GM12878 (cell line): ENCODE results near the gene YPEL2. TPM values are rescaled to one million over a fixed set of nuclear protein-coding genes. Genes with fewer than 3 reads are reported as not detected.

ENCODE experiments used
- ATAC-seq: fragments of 200-7000 bp; cut with Tn5 transposase; 3 replicates; pipeline ENCODE4 v1.9.1; 2020; ENCODE audit warnings: mild to moderate bottlenecking, moderate library complexity
- BruUV-seq: library from RNA; stranded (reverse); fragments of 400-500 nt; replicated peaks from 2 replicates; lab custom pipeline; 2021; lab: Mats Ljungman, UMichigan
- CTCF ChIA-PET: fragments of 300-600 bp; sonication (Branson Sonifier 250); formaldehyde crosslinking; extraction: SDS; loops from one replicate; lab custom pipeline; 2021; ENCODE audit warnings: inconsistent platforms; lab: Yijun Ruan, JAX
- POLR2A ChIA-PET: fragments of 350-600 bp; formaldehyde crosslinking; extraction: SDS; loops from one replicate; lab custom pipeline; 2021; ENCODE audit warnings: inconsistent platforms; lab: Charles Lee
- RAD21 ChIA-PET: fragments of 300-600 bp; sonication (Branson Sonifier 250); formaldehyde crosslinking; loops from one replicate; lab custom pipeline; 2023; ENCODE audit warnings: antibody characterized with exemption; ENCODE audit not compliant: unreplicated experiment; lab: Charles Lee
- SMC1A ChIA-PET: fragments of 300-600 bp; sonication (Branson Sonifier 250); formaldehyde crosslinking; loops from one replicate; lab custom pipeline; 2023; ENCODE audit not compliant: unreplicated experiment, uncharacterized antibody; lab: Charles Lee
- DNase-seq: peaks from one replicate; pipeline ENCODE4 v3.0.0-alpha.2; 2011; ENCODE audit warnings: low read depth, low spot score
- FAIRE-seq: peaks from 3 replicates; lab custom pipeline; 2011; peaks lifted over from hg19 to GRCh38; lab: Jason Lieb, UNC
- H2AFZ ChIP-seq: 2 replicates; pipeline ENCODE4 v1.6.0; 2011; ENCODE audit warnings: low read depth, low read length, control low read depth; ENCODE audit not compliant: control insufficient read depth
- H3K27ac ChIP-seq: 2 replicates; pipeline ENCODE4 v1.5.1; 2011; ENCODE audit warnings: control low read depth; ENCODE audit not compliant: control insufficient read depth, insufficient read depth
- H3K27me3 ChIP-seq, 2 experiments: replicated peaks in 1 of 2; 2 replicates each; pipeline versions ENCODE4 v1.6.0 to v1.6.1; 2011; ENCODE audit warnings: low read length in 1 of 2; ENCODE audit not compliant: control insufficient read depth in 2 of 2, insufficient read depth in 2 of 2
- H3K36me3 ChIP-seq, 2 experiments: 2 replicates each; pipeline ENCODE4 v1.5.1; 2011; ENCODE audit warnings: low read length in 1 of 2; ENCODE audit not compliant: control insufficient read depth in 2 of 2, insufficient read depth in 2 of 2
- H3K4me1 ChIP-seq: 2 replicates; pipeline ENCODE4 v1.6.1; 2011; ENCODE audit warnings: mild to moderate bottlenecking, low read length, moderate library complexity, mixed read lengths; ENCODE audit not compliant: control insufficient read depth, insufficient read depth
- H3K4me2 ChIP-seq: 2 replicates; pipeline ENCODE4 v1.6.0; 2011; ENCODE audit warnings: control low read depth; ENCODE audit not compliant: control insufficient read depth, insufficient read depth
- H3K4me3 ChIP-seq: fragments of 200-600 bp; sonication (generic); 2 replicates; pipeline ENCODE4 v1.5.1; 2016
- H3K79me2 ChIP-seq: 2 replicates; pipeline ENCODE4 v1.6.0; 2011; ENCODE audit warnings: low read length; ENCODE audit not compliant: control insufficient read depth, insufficient read depth
- H3K9ac ChIP-seq: 2 replicates; pipeline ENCODE4 v1.8.0; 2011; ENCODE audit warnings: low read length, control low read depth, mixed read lengths; ENCODE audit not compliant: control insufficient read depth, insufficient read depth
- H3K9me3 ChIP-seq: replicated peaks from 3 replicates; pipeline ENCODE4 v1.5.1; 2011; ENCODE audit warnings: mild to moderate bottlenecking, low read length; ENCODE audit not compliant: control insufficient read depth, insufficient read depth
- H4K20me1 ChIP-seq: 2 replicates; pipeline ENCODE4 v1.6.0; 2011; ENCODE audit not compliant: control insufficient read depth, insufficient read depth
- E4F1 ChIP-seq: fragments of 450-650 bp; IDR thresholded peaks from 2 replicates; pipeline ENCODE4 v1.6.1; 2018; ENCODE audit warnings: borderline replicate concordance, mild to moderate bottlenecking; ENCODE audit not compliant: partially characterized antibody
- FOS ChIP-seq: IDR thresholded peaks from 3 replicates; pipeline ENCODE4 v1.6.1; 2011; ENCODE audit warnings: borderline replicate concordance; ENCODE audit not compliant: insufficient read length; ENCODE audit errors: extremely low read depth
- PKNOX1 ChIP-seq: fragments of 450-650 bp; IDR thresholded peaks from 2 replicates; pipeline ENCODE4 v1.6.1; 2016; ENCODE audit warnings: mild to moderate bottlenecking
- WGBS: methylation state at CpG from one replicate; pipeline ENCODE4 v1.1.6; 2016; ENCODE audit warnings: low lambda C conversion rate; ENCODE audit not compliant: insufficient replicate concordance, insufficient coverage; ENCODE audit errors: missing lambda C conversion rate; 5-methylcytosine and 5-hydroxymethylcytosine counted together
- in situ Hi-C: fragments of 300-500 bp; cut with MboI; formaldehyde crosslinking; loops from 9 replicates; pipeline ENCODE4 v1.14.3; 2018; ENCODE audit warnings: mixed read lengths
- intact Hi-C: fragments of 100-400 bp; cut with micrococcal nuclease; formaldehyde crosslinking; loops from one replicate; pipeline ENCODE4 v1.14.2; 2022; ENCODE audit not compliant: unreplicated experiment
- polyA plus RNA-seq, 11 experiments: library from polyadenylated mRNA; depleted of rRNA in 4 of 11; unstranded in 6 of 11; stranded (reverse) in 5 of 11; fragments of >200 nt; fragmentation: Nextera tagmentation in 4 of 11; fragmentation: Illumina TruSeq in 1 of 11; extraction: Ambion mirVana in 4 of 11; extraction: Trizol in 1 of 11; gene quantifications; 1 replicate in 1 of 11; 2 replicates in 10 of 11; pipeline versions ENCODE4 v1.2.1 to v1.2.3, GENCODE V29; 2011 to 2016; ENCODE audit warnings: inconsistent platforms in 2 of 11, missing spikeins in 2 of 11, low read depth in 1 of 11
- total RNA-seq, 4 experiments: library from RNA; depleted of rRNA in 3 of 4; stranded (reverse); fragments of >200 nt in 3 of 4; fragmentation: Illumina TruSeq in 1 of 4; extraction: Trizol in 1 of 4; gene quantifications; 2 replicates each; pipeline versions ENCODE4 v1.2.1 to v1.2.3, GENCODE V29; 2013 to 2021

Gene YPEL2
- total and polyA plus RNA-seq, 10 of the 15 experiments (the other 5 are each of a cell fraction or from before 2014, with no cell fraction given) = 0.11 to 8.1 (median 0.48) TPM

DNA sequence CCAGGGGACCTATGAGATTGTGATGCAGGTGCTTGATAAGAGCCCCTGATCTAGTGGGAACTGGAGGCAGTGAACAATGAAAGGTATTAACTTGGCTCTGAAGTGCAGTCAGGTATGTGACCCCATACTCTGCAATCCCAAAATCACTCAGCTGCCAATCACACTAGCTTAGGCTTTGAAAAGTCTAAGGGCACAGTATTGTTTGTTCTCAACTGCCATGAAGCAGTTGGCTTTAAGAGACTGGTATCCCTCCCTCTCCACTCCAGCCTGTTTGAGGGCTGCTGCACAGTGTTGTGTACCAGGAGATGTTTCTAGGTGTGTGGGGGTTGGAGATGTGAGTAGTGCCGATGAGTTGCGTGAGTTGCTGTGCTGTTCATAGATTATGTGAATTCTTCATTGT lies 2.4 kb downstream of the YPEL2 start:
- ChIA-PET SMC1A (interaction anchor here (1.1 to 2.8 kb wide), 2 partner anchors 106 to 108 kb away, joined by 3 to 11 read pairs; no protein-coding TSS in a partner anchor), RAD21 (interaction anchor here (1.5 to 6.0 kb wide), 2 partner anchors 91 to 106 kb away, joined by 6 to 126 read pairs; no protein-coding TSS in a partner anchor), CTCF (interaction anchor here (6.9 kb wide), 1 partner anchor 106 kb away, joined by 53 read pairs; no protein-coding TSS in a partner anchor), POLR2A (interaction anchor here (0.6 to 1.6 kb wide), 2 partner anchors 30 to 1343 kb away, joined by 4 read pairs; no protein-coding TSS in a partner anchor)
- H3K79me2 ChIP-seq = peaks cover 3% of the 10 kb centered on the region
- no peak overlapping the region for H3K4me3 ChIP-seq
- ATAC-seq (no peak), DNase-seq (no peak), FAIRE-seq (no peak)
- no peak overlapping the region for H3K9ac ChIP-seq
- H3K9me3 ChIP-seq = no peaks in the 10 kb centered on the region
- H3K4me2 ChIP-seq = no peak overlapping the region
- WGBS = 100% methylated on average over 2 of the region's 2 CpGs
- H3K4me1 ChIP-seq = peaks cover 17% of the 10 kb centered on the region
- H2AFZ ChIP-seq = no peak overlapping the region
- intact Hi-C loops (loop anchor here (5.0 kb wide), 1 partner anchor 38 kb away; no protein-coding TSS in a partner anchor), in situ Hi-C loops (no loop called here)
- peaks cover 0 to 7% of the 10 kb centered on the region in 2 experiments; a peak in 2 of 4 replicates for H3K27me3 ChIP-seq
- no peaks in the 10 kb centered on the region for H3K36me3 ChIP-seq
- no peak for TF ChIP-seq FOS
- no peak for TF ChIP-seq E4F1
- TF ChIP-seq PKNOX1 = peak; percentile 48
- no peaks in the 10 kb centered on the region; the same call in 1 of the 2 replicates for H4K20me1 ChIP-seq
- BruUV-seq = TSS peak; percentile 45
- no peak overlapping the region for H3K27ac ChIP-seq
